HL-60 (cell line): ENCODE results near the gene ARHGAP33.

Source experiments
- GABPA ChIP-seq: IDR thresholded peaks from 2 replicates; pipeline ENCODE4 v1.6.1; 2012; ENCODE audit warnings: low read depth
- SPI1 ChIP-seq: IDR thresholded peaks from 2 replicates; pipeline ENCODE4 v1.6.1; 2012; ENCODE audit warnings: low read depth, mild to moderate bottlenecking, borderline replicate concordance
- TF ChIP-seq, protein P1 (sequence below): IDR thresholded peaks from one replicate; pipeline ENCODE4 v1.5.1; 2011; ENCODE audit warnings: low read length, control low read depth, inconsistent platforms; ENCODE audit not compliant: insufficient read depth

GRCh38 chr19:35753634-35754369, 21.6 kb upstream of the ARHGAP33 start:
- TF ChIP-seq, protein P1, sequence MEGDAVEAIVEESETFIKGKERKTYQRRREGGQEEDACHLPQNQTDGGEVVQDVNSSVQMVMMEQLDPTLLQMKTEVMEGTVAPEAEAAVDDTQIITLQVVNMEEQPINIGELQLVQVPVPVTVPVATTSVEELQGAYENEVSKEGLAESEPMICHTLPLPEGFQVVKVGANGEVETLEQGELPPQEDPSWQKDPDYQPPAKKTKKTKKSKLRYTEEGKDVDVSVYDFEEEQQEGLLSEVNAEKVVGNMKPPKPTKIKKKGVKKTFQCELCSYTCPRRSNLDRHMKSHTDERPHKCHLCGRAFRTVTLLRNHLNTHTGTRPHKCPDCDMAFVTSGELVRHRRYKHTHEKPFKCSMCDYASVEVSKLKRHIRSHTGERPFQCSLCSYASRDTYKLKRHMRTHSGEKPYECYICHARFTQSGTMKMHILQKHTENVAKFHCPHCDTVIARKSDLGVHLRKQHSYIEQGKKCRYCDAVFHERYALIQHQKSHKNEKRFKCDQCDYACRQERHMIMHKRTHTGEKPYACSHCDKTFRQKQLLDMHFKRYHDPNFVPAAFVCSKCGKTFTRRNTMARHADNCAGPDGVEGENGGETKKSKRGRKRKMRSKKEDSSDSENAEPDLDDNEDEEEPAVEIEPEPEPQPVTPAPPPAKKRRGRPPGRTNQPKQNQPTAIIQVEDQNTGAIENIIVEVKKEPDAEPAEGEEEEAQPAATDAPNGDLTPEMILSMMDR = no peak
- TF ChIP-seq GABPA (no peak), SPI1 (no peak)
